Esophagus squamous epithelium (tissue), 5 donors: Measurements from ENCODE around the gene TNFRSF18. TPM values are rescaled to one million over a fixed set of nuclear protein-coding genes. Genes with fewer than 3 reads are reported as not detected.
A peak's percentile ranks its signal among the peaks of the same experiment; 100 is the strongest.

ENCODE experiments used
- DNase-seq: peaks from one replicate; lab custom pipeline; 2025; lab: John Stamatoyannopoulos, UW
- H3K27ac ChIP-seq, 4 donors: fragments of 200-600 bp; sonication (generic); one replicate each; pipeline ENCODE4 v1.5.1; 2016 to 2019; ENCODE audit warnings: mild to moderate bottlenecking in 1 of 4
- H3K27me3 ChIP-seq, 4 donors: fragments of 200-600 bp; sonication (generic); 1 replicate in 3 of 4; 2 replicates in 1 of 4; pipeline versions ENCODE4 v1.5.1 to v1.6.0; 2017 to 2021; ENCODE audit warnings: antibody characterized with exemption in 1 of 4
- H3K36me3 ChIP-seq, 3 donors: fragments of 200-600 bp; sonication (generic); one replicate each; pipeline ENCODE4 v1.5.1; 2016 to 2019
- H3K4me1 ChIP-seq, 3 donors: fragments of 200-600 bp; sonication (generic); one replicate each; pipeline ENCODE4 v1.5.1; 2017 to 2019
- H3K4me3 ChIP-seq, 4 donors: fragments of 200-600 bp; sonication (generic); 1 replicate in 3 of 4; 2 replicates in 1 of 4; pipeline ENCODE4 v1.5.1; 2016 to 2019; ENCODE audit warnings: mild to moderate bottlenecking in 2 of 4, moderate library complexity in 1 of 4
- H3K9me3 ChIP-seq, 3 donors: fragments of 200-600 bp; sonication (generic); one replicate each; pipeline ENCODE4 v1.5.1; 2016 to 2019
- CTCF ChIP-seq, 6 experiments: fragments of 450-650 bp in 4 of 6; fragments of 200-600 bp in 2 of 6; sonication (generic) in 2 of 6; IDR thresholded peaks; one replicate each; pipeline ENCODE4 v1.5.1; 2016 to 2019; ENCODE audit warnings: antibody characterized with exemption in 6 of 6, mild to moderate bottlenecking in 4 of 6, moderate library complexity in 4 of 6
- POLR2A ChIP-seq, 4 donors: fragments of 450-650 bp; IDR thresholded peaks; one replicate each; pipeline ENCODE4 v1.6.1; 2017; ENCODE audit warnings: antibody characterized with exemption in 4 of 4, mild to moderate bottlenecking in 4 of 4, moderate library complexity in 3 of 4
- WGBS, 2 donors: methylation state at CpG; one replicate each; pipeline ENCODE4 v1.1.5; 2018; 5-methylcytosine and 5-hydroxymethylcytosine counted together
- intact Hi-C: fragments of 100-400 bp; cut with DNase I; formaldehyde crosslinking; loops from one replicate; pipeline ENCODE4 v1.15.0; 2022
- total RNA-seq, 4 donors: library from RNA; depleted of rRNA; stranded (reverse); fragments of >200 nt; gene quantifications; one replicate each; pipeline ENCODE4 v1.1.0, GENCODE V29; 2016
- donor health status: DM: yes; HTN: yes; CAD: no.

The TNFRSF18 gene
- total RNA-seq = 10 to 100 TPM in 1 of 4 donors, 1 to 10 TPM in 3; 2.0 to 21.0 (median 2.8) TPM

GRCh38 chr1:1206376-1206965, at the start of gene TNFRSF18:
Gene TNFRSF18, minus strand, starts transcription at chr1:1206592. Its CDS starts 21 bp downstream, at chr1:1206571.
- peaks cover 26 to 59% (median 34%) of the 10 kb centered on the region in 3 donors for H3K4me1 ChIP-seq
- no peaks in the 10 kb centered on the region for H3K9me3 ChIP-seq
- H3K4me3 ChIP-seq = peak within 1 kb of the TSS; percentile 17 to 61 (median 30)
- DNase-seq = no peak
- intact Hi-C loops = no loop called here
- 0 to 25% methylated on average over 4 to 5 of the region's 49 CpGs for WGBS, 2 donors
- TF ChIP-seq CTCF (IDR thresholded peaks at IDR 0.05) (no peak), POLR2A (IDR thresholded peaks at IDR 0.05) (no peak)
- peak within 1 kb of the TSS in 2 of 4 donors; percentile 1 to 18 for H3K27ac ChIP-seq
- no peaks in the 10 kb centered on the region for H3K36me3 ChIP-seq
- H3K27me3 ChIP-seq = peaks cover 0 to 82% (median 0%) of the 10 kb centered on the region in 4 donors

- WGBS, 2 donors = 100% methylated on average over 1 of the region's 10 CpGs
- no peak for DNase-seq
- H3K27ac ChIP-seq = no peak overlapping the region
Observed at GRCh38 chr1:1255611-1256010, 49.2 kb upstream of the TNFRSF18 start.

GRCh38 chr1:1255078-1255477, 48.7 kb upstream of the TNFRSF18 start:
- DNase-seq = no peak
- WGBS, 2 donors = 90 to 92% methylated on average over 5 to 9 of the region's 26 CpGs
- intact Hi-C loops = no loop called here

More at GRCh38 chr1:1255611-1256010, 49.2 kb upstream of the TNFRSF18 start:
- Histone ChIP-seq H3K4me1 (peaks cover 9 to 36% (median 13%) of the 10 kb centered on the region in 3 donors), H3K4me3 (no peak overlapping the region), H3K9me3 (no peaks in the 10 kb centered on the region), H3K27me3 (no peaks in the 10 kb centered on the region), H3K36me3 (peaks cover 6 to 95% (median 19%) of the 10 kb centered on the region in 3 donors)
- intact Hi-C loops = no loop called here
- TF ChIP-seq CTCF (IDR thresholded peaks at IDR 0.05) (no peak), POLR2A (IDR thresholded peaks at IDR 0.05) (no peak)

GRCh38 chr1:1254667-1254998, 48.2 kb upstream of the TNFRSF18 start:
- no peaks in the 10 kb centered on the region for H3K27me3 ChIP-seq
- DNase-seq = no peak
- no peak overlapping the region for H3K4me3 ChIP-seq
- no peaks in the 10 kb centered on the region for H3K9me3 ChIP-seq
- H3K36me3 ChIP-seq = peaks cover 6 to 85% (median 19%) of the 10 kb centered on the region in 3 donors
- no peak overlapping the region for H3K27ac ChIP-seq
- peaks cover 13 to 32% (median 15%) of the 10 kb centered on the region in 3 donors for H3K4me1 ChIP-seq
- WGBS, 2 donors = 81 to 82% methylated on average over 4 to 6 of the region's 21 CpGs
- intact Hi-C loops = no loop called here
- TF ChIP-seq POLR2A (IDR thresholded peaks at IDR 0.05) = no peak
- no peak for TF ChIP-seq CTCF (IDR thresholded peaks at IDR 0.05)

More at GRCh38 chr1:1255078-1255477, 48.7 kb upstream of the TNFRSF18 start:
- TF ChIP-seq CTCF (IDR thresholded peaks at IDR 0.05) (no peak), POLR2A (IDR thresholded peaks at IDR 0.05) (no peak)
- Histone ChIP-seq H3K27me3 (no peaks in the 10 kb centered on the region), H3K4me3 (no peak overlapping the region), H3K27ac (no peak overlapping the region), H3K36me3 (peaks cover 6 to 90% (median 19%) of the 10 kb centered on the region in 3 donors), H3K9me3 (no peaks in the 10 kb centered on the region), H3K4me1 (peaks cover 13 to 36% (median 15%) of the 10 kb centered on the region in 3 donors)

- Histone ChIP-seq H3K9me3 (no peaks in the 10 kb centered on the region), H3K27ac (no peak overlapping the region), H3K4me1 (peaks cover 13 to 27% (median 15%) of the 10 kb centered on the region in 3 donors), H3K4me3 (no peak overlapping the region), H3K36me3 (peaks cover 5 to 80% (median 19%) of the 10 kb centered on the region in 3 donors), H3K27me3 (no peaks in the 10 kb centered on the region)
- no peak for TF ChIP-seq CTCF (IDR thresholded peaks at IDR 0.05)
- TF ChIP-seq POLR2A (IDR thresholded peaks at IDR 0.05) = no peak
- no peak for DNase-seq
- WGBS, 2 donors = 92 to 97% methylated on average over 27 to 36 of the region's 50 CpGs
- intact Hi-C loops = no loop called here
Observed at GRCh38 chr1:1253972-1254666, 47.7 kb upstream of the TNFRSF18 start.
